ENCODE measurements around the gene SOST. TPM values are rescaled to one million over a fixed set of nuclear protein-coding genes. Genes with fewer than 3 reads are reported as not detected.

SOST gene
- total RNA-seq, 4 donors from 2014 or later = not detected

DNA sequence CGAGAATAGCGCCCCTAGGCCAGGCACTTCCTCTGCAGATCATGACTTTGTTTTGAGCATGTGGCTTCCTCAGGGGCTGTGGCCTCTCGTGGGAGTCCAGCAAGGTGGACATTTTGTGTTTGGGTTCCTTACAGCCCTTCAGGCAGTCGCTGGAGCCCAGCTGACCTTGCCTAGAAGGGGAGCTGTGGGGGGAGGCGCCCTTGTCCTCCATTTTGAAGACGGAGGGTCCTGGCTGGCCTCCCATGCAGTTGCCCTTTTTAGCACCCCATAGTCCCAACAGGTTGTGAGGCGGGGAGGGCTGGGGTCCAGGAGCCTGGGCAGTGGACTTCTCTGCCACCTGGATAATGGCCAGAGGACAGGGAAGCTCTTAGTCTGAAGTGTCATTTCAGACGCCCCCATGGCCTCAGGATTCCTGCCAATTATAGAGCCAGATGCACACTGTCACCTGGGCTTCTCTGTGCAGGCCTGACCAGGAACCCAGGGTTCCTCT, 1.4 kb downstream of the SOST start:
- ATAC-seq (ENCODE audit: low FRiP score) = no peak
- TF ChIP-seq, protein P1, sequence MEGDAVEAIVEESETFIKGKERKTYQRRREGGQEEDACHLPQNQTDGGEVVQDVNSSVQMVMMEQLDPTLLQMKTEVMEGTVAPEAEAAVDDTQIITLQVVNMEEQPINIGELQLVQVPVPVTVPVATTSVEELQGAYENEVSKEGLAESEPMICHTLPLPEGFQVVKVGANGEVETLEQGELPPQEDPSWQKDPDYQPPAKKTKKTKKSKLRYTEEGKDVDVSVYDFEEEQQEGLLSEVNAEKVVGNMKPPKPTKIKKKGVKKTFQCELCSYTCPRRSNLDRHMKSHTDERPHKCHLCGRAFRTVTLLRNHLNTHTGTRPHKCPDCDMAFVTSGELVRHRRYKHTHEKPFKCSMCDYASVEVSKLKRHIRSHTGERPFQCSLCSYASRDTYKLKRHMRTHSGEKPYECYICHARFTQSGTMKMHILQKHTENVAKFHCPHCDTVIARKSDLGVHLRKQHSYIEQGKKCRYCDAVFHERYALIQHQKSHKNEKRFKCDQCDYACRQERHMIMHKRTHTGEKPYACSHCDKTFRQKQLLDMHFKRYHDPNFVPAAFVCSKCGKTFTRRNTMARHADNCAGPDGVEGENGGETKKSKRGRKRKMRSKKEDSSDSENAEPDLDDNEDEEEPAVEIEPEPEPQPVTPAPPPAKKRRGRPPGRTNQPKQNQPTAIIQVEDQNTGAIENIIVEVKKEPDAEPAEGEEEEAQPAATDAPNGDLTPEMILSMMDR (IDR thresholded peaks at IDR 0.05) = no peak
- no peak for DNase-seq (ENCODE audit: low spot score)

DNA sequence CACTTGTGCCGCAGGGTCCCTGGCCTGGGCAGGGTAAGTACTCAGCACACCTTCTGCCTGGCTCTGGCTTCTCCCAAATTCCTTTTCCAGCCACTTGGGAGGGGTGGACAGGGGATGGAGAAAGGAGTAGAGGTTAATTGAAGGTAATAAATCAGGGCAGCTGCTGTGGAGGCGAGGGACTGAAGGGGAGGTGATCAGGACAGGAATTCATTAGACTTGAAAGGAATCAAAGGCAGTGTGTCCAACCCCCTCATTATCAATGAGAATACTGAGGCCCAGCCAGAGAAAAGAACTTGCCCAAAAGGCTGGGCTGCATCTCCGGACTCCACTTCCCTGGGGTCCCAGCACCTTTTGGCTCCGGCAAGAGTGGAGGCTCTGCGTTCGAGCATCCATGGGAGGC, 2.4 kb downstream of the SOST start:
- TF ChIP-seq, protein P1 (IDR thresholded peaks at IDR 0.05) = no peak
- no peak for ATAC-seq (ENCODE audit: low FRiP score)
- no peak for DNase-seq (ENCODE audit: low spot score)

DNA sequence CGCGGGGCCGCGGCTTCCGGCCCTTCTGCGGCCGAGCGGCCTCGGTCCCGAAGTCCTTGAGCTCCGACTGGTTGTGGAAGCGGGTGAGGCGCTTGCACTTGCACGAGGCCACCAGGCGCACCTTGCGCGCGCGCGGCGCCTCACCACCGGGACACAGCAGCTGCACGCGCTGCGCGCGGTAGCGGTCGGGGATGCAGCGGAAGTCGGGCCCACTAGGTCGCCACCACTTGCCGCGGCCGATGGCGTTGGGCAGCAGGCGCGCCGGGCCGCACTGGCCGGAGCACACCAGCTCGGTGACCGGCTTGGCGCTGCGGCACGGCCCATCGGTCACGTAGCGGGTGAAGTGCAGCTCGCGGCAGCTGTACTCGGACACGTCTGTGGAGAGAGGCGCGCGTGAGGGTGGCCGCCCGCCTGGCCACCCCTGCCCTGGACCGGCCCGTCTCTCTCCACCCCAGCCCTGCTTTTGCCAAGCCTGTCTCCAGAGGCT, 3.2 kb downstream of the SOST start:
- ATAC-seq (ENCODE audit: low FRiP score) (no peak), DNase-seq (ENCODE audit: low spot score) (no peak)
- TF ChIP-seq, protein P1 (IDR thresholded peaks at IDR 0.05) = no peak

DNA sequence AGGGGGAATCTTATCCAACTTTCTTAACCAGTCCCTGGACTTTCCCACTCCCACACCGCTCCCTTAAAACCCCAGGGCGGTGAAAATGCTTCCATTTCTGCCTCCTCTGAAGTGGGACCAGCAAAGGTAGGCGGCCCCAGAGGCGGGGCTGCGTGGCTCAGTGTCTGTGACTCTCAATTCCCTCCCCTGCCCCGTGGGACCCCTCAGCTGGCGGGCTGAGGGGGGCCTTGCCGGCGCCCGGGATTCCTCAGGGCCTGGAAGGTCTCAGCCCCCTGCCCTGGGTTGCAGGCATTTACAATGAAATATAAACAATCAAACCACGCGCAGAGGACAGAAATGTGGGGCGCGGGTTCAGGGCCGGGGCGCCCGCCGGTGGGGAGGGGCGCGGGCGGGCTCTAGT, 3.6 kb downstream of the SOST start:
- TF ChIP-seq, protein P1 (IDR thresholded peaks at IDR 0.05) = no peak
- no peak for DNase-seq (ENCODE audit: low spot score)
- ATAC-seq (ENCODE audit: low FRiP score) = no peak

DNA sequence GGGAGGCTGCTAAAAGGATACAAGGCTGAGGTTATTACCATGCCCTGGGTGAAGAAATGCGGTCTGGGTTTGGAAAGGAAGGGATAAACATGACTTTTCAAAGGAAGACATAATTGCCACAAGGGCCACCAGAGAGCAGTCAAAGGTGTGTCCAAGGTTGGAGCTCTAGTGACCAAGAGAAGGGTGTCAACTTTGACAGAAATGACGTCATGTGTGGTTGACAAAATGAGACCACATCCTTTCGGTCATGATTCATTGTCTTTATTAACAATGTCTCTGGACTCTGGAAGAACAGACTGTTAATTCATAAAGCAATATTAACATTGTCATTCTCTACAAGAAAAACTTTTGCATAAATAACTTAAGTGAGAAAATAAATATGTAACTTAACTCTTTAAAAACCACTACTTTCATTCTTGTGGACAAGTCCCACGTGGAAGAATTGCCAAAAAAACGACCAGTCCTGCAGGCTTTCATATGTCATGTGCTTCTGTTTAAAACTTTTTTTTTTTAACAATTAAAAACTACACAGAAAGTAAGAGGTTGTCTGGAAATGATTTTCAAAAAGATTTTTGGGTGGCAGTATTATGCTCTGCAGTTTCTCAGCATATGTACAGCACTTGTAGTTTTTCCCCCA, 5.0 kb downstream of the SOST start:
- DNase-seq (ENCODE audit: low spot score) = no peak
- no peak for ATAC-seq (ENCODE audit: low FRiP score)
- TF ChIP-seq, protein P1 (IDR thresholded peaks at IDR 0.05) = no peak

DNA sequence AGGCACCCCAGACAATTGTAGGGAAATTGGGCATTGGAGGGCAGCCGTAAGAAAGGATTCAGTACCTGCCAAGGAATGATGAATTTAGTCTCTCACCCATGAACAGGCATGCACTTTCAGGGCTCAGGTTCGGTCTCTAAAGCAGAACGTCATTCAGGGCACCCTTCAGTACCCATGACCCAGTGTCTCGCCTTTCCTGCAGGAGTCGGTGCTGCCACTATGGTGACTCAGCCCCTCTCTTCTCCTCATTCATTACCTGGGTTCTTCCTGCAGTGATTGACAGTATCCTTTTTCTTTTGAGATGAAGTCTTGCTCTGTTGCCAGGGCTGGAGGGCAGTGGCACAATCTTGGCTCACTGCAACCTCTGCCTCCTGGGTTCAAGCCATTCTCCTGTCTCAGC, 8.4 kb downstream of the SOST start:
- ATAC-seq (ENCODE audit: low FRiP score) (no peak), DNase-seq (ENCODE audit: low spot score) (no peak)
- TF ChIP-seq, protein P1 (IDR thresholded peaks at IDR 0.05) = no peak

DNA sequence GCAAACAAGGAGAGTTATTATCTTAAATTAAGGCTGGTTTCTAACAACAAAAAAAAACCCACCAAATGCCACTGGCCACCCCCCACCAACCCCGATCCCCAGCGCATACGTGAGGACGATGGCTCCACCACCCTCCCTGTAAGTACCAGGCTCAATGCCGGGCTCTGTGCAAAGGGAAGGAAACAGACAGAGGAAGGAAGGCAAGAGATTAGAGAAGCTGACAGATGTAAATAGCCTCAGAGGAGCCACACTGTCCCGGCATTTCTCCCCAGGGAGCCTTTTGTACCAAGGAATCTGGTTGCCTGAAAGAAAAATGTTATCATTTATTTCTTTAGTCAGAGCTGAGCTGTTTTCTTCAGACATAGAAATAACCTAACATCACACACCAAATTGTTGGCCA, 13.1 kb downstream of the SOST start:
- ATAC-seq (ENCODE audit: low FRiP score) (no peak), DNase-seq (ENCODE audit: low spot score) (no peak)
- TF ChIP-seq, protein P1 (IDR thresholded peaks at IDR 0.05) = no peak

All from omental fat pad (tissue), 4 donors.